HG03354 (cell line): Measurements from ENCODE around the gene KBTBD4.
A peak's percentile ranks its signal among the peaks of the same experiment; 100 is the strongest.
"Not testable (repeated sequence)": the region's sequence is repeated elsewhere in the genome, so short reads cannot be mapped to it uniquely, and the experiment has no call there.

ENCODE experiments used
- ATAC-seq: cut with Tn5 transposase; IDR thresholded peaks from one replicate; pipeline ENCODE4 v1.9.1; 2021; ENCODE audit warnings: mild to moderate bottlenecking; ENCODE audit not compliant: unreplicated experiment, poor library complexity, severe bottlenecking

The KBTBD4 gene

GRCh38 chr11:47564933-47565339, 13.8 kb downstream of the KBTBD4 start:
- peak; percentile 16 for ATAC-seq

- not testable (repeated sequence) for ATAC-seq
These were observed 14.4 kb downstream of the KBTBD4 start for GRCh38 chr11:47564366-47564765.

GRCh38 chr11:47562393-47562792, 16.4 kb downstream of the KBTBD4 start:
- ATAC-seq: not testable (repeated sequence)

DNA sequence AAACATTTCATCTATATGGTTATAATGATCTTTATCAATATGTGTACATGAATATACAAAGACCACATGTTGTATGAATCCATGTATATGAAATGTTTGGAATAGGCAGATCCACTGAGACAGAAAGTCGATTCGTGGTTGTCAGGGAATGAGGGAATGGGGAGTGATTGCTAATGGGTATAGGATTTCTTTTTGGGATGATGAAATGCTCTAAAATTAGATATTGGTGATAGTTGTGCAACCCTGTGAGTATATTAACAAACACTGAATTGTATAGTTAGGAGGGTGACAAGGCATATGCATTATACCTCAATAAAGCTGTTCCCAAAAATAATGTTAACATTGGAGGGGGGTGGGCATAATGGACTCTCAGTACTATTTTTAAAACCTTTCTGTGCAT, 18.3 kb downstream of the KBTBD4 start:
- no peak for ATAC-seq

DNA sequence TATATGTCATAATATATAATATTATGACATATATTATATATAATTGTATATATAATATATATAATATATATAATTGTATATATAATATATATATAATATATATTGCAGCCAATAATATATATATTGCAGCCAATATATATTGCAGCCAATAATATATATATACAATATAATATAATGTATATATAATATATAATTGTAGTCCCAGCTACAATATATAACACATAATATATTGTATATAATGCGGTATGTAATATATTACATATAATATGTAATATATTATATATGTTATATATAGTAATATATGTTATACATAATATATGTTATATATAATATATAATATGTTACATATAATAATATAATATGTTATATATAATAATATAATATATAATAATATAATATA, 20.1 kb downstream of the KBTBD4 start:
- ATAC-seq: no peak

GRCh38 chr11:47557004-47557403, 21.8 kb downstream of the KBTBD4 start:
- ATAC-seq: not testable (repeated sequence)

- ATAC-seq: peak; percentile 31
These were observed 25.4 kb downstream of the KBTBD4 start for GRCh38 chr11:47553406-47553743.

DNA sequence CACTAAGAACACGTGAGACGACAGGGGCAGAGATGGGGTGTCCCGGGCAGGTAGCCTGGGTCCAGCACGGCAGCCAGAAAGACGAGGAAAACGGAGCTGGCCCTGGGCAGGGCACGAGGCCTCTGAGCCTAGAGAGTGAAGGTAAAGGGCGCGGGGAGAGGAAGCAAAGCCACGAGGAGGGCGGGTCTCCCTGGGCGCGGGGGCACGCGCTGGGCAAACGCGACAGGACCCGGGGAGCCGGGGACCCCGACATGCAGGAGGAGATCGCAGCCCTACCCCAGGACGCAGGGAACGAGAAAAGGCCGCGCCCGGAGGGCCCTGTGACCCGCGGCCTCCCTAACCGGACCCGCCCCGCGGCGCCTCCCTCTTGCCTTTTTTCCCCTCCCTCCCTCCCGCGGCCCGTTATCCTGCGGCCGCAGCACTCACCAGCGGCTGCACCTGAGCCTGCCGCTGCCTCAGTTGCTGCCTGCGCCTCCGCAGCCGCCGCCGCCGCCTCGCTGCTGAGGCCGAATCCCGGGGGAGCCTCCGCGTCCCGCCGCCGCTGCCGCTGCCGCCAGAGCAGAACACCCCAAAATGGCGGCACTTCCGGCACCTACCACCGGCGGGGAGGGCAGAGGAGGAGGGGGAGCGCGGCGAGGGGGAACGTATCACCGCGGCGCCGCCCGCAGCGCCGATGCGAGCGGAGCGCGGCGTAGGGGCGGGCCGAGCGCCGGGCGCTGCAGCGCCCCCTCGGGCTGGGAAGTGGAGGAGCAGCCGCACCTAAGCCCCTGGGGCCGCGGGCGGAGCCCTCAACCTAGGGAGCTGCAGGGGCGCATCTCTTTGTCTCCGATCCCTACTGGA, 26.0 kb downstream of the KBTBD4 start, which contains the start of gene CELF1:
CELF1 (minus strand) TSS at position 567 of the 840 bp plus-strand sequence. CDS start 53,609 bp downstream, outside the sequence.
- ATAC-seq: peak; percentile 95

GRCh38 chr11:47552056-47552565, 26.7 kb downstream of the KBTBD4 start:
- peak; percentile 1 for ATAC-seq

- no peak for ATAC-seq
These were observed 27.7 kb downstream of the KBTBD4 start for GRCh38 chr11:47551086-47551485.

GRCh38 chr11:47550288-47551047, 28.3 kb downstream of the KBTBD4 start:
- no peak for ATAC-seq

DNA sequence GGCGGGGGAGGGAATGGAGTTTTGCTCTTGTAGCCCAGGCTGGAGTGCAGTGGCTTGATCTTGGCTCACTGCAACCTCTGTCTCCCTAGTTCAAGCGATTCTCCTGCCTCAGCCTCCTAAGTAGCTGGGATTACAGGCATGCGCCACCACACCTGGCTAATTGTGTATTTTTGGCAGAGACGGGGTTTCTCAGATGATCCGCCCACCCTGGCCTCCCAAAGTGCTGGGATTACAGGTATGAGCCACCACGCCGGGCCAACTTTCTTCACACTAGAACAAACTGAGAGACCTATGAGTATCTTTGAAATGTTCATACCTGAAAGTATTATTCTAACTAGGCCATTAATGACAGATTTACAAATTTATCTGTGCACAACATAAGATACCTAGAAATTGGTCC, 32.5 kb downstream of the KBTBD4 start:
- not testable (repeated sequence) for ATAC-seq

- ATAC-seq: no peak
These were observed 33.5 kb downstream of the KBTBD4 start for GRCh38 chr11:47545298-47545697.

GRCh38 chr11:47541070-47541469, 37.7 kb downstream of the KBTBD4 start:
- no peak for ATAC-seq

GRCh38 chr11:47539681-47540039, 39.1 kb downstream of the KBTBD4 start:
- no peak for ATAC-seq

DNA sequence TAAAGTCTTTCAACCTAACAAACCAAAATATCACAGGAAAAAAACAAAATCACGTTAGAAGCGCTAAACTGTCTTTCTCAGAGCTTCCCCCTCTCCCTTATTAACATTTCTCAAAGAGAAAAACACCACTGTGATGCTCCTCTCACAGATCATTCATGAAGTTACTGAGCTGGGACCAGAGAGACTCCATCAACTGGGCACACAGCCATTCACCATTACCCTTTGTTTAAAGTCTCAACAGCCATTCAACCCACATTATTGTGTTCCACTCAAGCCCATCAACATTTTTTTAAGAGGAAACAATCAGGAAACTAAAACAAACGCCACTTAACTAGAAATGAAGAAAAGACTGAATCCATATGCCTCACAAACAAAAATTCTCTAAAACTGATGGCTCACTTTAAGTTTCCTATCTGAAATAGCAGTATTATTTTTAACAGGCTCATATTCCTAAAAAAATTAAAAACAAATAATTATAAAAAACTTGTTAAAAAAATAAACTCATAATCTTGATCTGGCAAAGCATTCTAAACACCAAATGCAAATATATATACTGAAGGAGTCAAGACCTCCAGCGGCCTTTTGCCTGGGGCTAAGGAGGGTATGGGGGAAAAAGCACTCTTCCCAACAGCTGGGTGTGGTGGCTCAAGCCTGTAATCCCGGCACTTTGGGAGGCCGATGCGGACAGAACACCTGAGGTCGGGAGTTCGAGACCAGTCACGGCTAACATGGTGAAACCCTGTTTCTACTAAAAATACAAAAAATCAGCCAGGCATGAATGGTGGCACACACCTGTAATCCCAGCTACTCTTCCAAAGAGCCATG, 39.8 kb downstream of the KBTBD4 start:
- ATAC-seq: no peak

DNA sequence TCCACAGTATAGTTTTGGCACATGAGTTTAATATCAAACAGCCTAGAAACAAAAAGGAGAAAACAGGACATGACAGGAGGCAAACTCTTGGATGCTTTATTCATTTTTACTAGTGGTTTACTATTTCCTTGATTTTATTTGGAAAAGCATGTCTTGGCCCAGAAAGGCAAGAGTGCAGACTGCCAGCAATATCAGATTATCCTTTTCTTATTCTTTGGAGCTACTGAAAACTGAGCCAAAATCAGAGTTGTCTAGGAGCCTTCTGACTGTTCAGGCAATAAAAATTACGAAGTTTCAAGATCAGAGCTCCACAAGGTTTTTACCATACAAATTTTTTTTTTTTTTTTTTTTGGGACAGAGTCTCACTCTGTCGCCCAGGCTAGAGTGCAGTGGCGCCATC, 41.9 kb downstream of the KBTBD4 start:
- ATAC-seq: no peak

DNA sequence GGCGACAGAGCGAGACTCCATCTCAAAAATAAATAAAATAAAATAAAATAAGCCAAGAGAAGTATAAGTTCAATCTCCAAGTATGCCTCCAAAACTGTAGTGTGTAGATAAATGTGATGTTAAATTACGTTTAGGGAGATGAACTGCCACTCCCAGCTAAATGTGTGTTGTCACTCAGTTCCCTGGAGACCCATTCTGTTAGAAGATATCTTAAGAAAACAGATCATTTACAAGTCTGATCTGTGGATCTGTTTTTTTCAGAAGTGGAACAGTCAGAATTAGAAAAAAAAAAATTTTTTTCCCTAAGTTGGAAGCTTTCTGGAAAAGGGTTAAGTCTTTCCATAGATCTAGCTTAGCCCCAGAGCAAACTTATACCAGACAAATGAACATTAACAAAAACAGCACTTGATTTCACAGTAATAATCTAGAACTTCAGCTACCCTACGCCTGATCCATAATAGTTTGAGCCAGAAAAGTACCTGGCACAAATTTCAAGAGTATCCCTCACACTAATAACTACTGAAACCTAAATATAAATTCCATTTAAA, 44.0 kb downstream of the KBTBD4 start:
- no peak for ATAC-seq

DNA sequence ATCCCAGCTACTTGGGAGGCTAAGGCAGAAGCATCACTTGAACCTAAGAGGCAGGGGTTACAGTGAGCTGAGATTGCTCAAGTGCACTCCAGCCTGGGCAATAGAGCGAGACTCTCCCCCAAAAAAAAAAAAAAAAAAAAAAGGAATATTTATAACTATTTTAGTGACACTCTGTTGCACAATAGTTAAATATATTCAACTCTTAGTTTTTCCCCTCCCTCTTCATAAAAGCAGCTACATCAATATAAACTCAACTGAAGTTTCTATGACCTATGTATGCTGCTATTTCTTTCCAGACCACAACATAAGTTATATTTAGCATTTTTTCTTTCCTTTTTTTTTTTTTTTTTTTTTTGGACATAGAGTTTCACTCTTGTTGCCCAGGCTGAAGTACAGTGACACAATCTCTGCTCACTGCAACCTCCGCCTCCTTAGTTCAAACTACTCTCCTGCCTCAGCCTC, 45.0 kb downstream of the KBTBD4 start:
- ATAC-seq: no peak
